Smooth muscle cell of the coronary artery (primary cell): Measurements from ENCODE around the gene RAB11FIP2. TPM values are rescaled to one million over a fixed set of nuclear protein-coding genes. Genes with fewer than 3 reads are reported as not detected.

Source experiments
- total RNA-seq: library from RNA; depleted of rRNA; stranded (reverse); fragments of >200 nt; gene quantifications from 2 replicates; pipeline ENCODE4 v1.2.3, GENCODE V29; 2014; ENCODE audit warnings: low replicate concordance

RAB11FIP2 gene, protein sequence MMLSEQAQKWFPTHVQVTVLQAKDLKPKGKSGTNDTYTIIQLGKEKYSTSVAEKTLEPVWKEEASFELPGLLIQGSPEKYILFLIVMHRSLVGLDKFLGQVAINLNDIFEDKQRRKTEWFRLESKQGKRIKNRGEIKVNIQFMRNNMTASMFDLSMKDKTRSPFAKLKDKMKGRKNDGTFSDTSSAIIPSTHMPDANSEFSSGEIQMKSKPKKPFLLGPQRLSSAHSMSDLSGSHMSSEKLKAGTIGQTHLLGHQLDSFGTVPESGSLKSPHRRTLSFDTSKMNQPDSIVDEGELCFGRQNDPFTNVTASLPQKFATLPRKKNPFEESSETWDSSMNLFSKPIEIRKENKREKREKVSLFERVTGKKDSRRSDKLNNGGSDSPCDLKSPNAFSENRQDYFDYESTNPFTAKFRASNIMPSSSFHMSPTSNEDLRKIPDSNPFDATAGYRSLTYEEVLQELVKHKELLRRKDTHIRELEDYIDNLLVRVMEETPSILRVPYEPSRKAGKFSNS
- 6.6 and 11.8 TPM in 2 replicates for total RNA-seq

GRCh38 chr10:118046395-118047156 lies at the start of gene RAB11FIP2:
Gene RAB11FIP2, minus strand, starts transcription at chr10:118046941. Its CDS starts 778 bp downstream, at chr10:118046163.

